Cardiac muscle cell (in vitro differentiated cells and primary cell): ENCODE results near the gene NSG2. TPM values are rescaled to one million over a fixed set of nuclear protein-coding genes. Genes with fewer than 3 reads are reported as not detected.

Source experiments
- DNase-seq, 2 donors: peaks; one replicate each; pipeline versions ENCODE4 v3.0.0 to v3.0.0-alpha.2; 2010 to 2017; ENCODE audit warnings: low read depth in 1 of 2, low spot score in 1 of 2
- H3K27ac ChIP-seq: fragments of 200-600 bp; sonication (generic); 2 replicates; pipeline ENCODE4 v1.5.1; 2016
- H3K27me3 ChIP-seq: fragments of 200-600 bp; sonication (generic); 2 replicates; pipeline ENCODE4 v1.6.0; 2016; ENCODE audit warnings: control low read depth
- H3K36me3 ChIP-seq: fragments of 200-600 bp; sonication (generic); 2 replicates; pipeline ENCODE4 v1.5.1; 2016; ENCODE audit warnings: control low read depth
- H3K4me1 ChIP-seq: fragments of 200-600 bp; sonication (generic); 2 replicates; pipeline ENCODE4 v1.8.1; 2017; ENCODE audit warnings: low read depth, mild to moderate bottlenecking, mixed run types
- H3K4me3 ChIP-seq: fragments of 200-600 bp; sonication (generic); 2 replicates; pipeline ENCODE4 v1.5.1; 2016; ENCODE audit warnings: mild to moderate bottlenecking
- H3K9me3 ChIP-seq: fragments of 200-600 bp; sonication (generic); 2 replicates; pipeline ENCODE4 v1.5.1; 2017; ENCODE audit warnings: low read depth, mild to moderate bottlenecking, control low read depth
- polyA plus RNA-seq: library from polyadenylated mRNA; unstranded; fragments of >200 nt; fragmentation: Nextera tagmentation; extraction: Ambion mirVana; gene quantifications from 2 replicates; pipeline ENCODE4 v1.2.1, GENCODE V29; 2016
- total RNA-seq: library from RNA; depleted of rRNA; stranded (reverse); fragments of >200 nt; gene quantifications from 2 replicates; pipeline ENCODE4 v1.2.3, GENCODE V29; 2016
- TF ChIP-seq, protein P1 (sequence below): IDR thresholded peaks from 2 replicates; pipeline ENCODE4 v1.5.1; 2012; ENCODE audit warnings: low read depth, mild to moderate bottlenecking, low read length

NSG2 gene
- total and polyA plus RNA-seq, 2 experiments from 2014 or later: 0.24 to 0.57 TPM

DNA sequence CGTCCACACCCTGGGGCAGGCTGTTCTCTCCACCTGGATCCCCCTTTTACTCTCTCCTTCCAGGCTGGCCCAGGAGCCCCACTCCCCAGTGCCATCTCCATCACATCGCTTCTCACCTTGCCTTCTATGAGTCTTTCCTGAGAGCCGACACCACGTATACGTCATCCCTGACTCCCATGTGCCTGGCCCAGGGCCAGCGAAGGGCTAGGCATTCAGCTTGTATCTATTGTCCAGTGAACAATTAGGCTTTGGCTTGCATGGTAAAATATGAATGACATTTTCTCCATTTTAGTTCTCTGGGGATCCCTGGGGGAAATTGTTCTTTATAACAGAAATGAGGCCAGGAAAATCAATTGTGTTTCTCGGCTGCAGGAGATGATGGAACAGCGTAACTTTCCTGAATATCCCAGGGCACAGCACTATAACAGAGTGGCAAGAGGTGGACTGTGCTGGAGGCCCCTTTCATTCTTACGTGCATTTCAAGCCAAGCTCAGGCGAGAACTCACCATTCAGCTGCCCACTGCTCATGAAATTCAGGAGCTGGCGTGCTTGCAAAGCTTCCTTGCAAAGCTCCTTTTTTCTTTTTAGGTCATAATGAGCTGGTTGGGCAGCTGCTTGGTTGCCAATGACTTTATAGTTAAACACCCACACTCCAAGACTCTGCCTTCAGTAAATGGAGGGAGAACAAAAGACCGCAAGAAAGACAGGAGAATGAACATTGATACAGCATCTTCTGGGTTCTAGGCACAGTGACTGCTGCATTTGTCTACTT, 37.7 kb downstream of the NSG2 start:
- H3K9me3 ChIP-seq: no peaks in the 10 kb centered on the region
- no peak for DNase-seq
- no peak overlapping the region for H3K4me3 ChIP-seq
- no peak overlapping the region for H3K27ac ChIP-seq
- no peaks in the 10 kb centered on the region for H3K4me1 ChIP-seq
- TF ChIP-seq, protein P1, sequence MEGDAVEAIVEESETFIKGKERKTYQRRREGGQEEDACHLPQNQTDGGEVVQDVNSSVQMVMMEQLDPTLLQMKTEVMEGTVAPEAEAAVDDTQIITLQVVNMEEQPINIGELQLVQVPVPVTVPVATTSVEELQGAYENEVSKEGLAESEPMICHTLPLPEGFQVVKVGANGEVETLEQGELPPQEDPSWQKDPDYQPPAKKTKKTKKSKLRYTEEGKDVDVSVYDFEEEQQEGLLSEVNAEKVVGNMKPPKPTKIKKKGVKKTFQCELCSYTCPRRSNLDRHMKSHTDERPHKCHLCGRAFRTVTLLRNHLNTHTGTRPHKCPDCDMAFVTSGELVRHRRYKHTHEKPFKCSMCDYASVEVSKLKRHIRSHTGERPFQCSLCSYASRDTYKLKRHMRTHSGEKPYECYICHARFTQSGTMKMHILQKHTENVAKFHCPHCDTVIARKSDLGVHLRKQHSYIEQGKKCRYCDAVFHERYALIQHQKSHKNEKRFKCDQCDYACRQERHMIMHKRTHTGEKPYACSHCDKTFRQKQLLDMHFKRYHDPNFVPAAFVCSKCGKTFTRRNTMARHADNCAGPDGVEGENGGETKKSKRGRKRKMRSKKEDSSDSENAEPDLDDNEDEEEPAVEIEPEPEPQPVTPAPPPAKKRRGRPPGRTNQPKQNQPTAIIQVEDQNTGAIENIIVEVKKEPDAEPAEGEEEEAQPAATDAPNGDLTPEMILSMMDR: no peak
- H3K27me3 ChIP-seq: no peaks in the 10 kb centered on the region
- no peaks in the 10 kb centered on the region for H3K36me3 ChIP-seq

DNA sequence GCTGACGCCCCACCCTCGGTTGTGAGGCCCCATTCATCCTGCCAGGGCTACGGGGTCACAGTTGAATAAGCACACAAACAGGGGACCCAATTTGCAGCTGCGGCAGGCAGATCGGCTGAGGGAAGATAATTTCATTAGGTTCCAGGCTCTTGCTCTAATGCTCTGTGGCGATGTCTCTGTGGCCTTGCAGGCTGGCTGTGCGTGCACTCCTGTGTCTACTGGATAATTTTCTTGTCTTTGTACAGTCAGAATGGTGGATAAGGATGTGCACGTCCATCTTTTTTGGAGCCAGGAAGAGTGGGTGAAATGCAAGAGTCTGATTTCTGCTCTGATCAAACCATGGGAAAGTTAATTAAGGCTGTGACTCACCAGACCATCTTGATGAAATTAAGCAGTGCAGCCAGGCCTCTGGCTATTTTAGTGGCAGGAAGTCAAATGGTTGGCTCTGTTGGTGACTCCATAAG, 39.2 kb downstream of the NSG2 start:
- Histone ChIP-seq H3K27me3 (no peaks in the 10 kb centered on the region), H3K4me1 (no peaks in the 10 kb centered on the region), H3K27ac (no peak overlapping the region), H3K9me3 (no peaks in the 10 kb centered on the region), H3K36me3 (no peaks in the 10 kb centered on the region), H3K4me3 (no peak overlapping the region)
- no peak for DNase-seq
- TF ChIP-seq, protein P1: no peak

DNA sequence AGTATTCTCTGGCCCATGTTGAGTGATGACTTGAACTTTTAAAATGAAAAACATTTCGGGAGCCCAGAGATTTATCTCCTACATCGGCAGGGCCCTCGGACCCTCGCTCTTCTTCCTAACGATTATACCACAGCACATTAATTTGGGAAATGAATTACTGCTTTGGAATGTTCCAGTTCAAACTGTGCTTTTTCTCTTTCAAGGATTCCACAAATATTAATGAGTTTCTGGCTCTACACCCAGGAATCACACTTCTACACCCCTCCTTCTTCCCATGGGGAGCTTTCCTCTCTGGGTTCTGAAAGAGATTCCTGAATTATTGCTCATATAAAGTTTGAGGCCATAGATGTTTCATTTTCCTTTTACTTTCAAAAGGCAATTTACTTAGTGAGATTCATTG, 41.2 kb downstream of the NSG2 start:
- TF ChIP-seq, protein P1: no peak
- DNase-seq: peak in 1 of 2 donors; percentile 10

DNA sequence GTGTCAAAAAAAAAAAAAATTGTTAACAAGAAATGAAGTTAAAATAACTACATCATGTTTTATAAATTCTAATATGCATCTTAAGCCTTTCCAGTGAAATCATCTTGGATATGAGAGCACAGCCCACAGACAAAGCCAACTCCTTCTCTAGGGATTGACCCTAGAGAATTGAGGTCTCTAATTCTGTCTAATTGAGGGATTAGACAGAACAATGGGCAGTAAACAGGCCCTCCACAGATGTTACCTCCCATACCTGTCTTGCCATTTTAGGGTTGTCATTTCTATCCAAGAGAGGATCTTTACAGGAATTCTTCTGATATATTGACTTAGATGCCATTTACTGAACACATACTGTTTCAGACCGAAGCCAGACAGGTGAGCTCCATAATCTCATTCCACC, 42.3 kb downstream of the NSG2 start:
- Histone ChIP-seq H3K9me3 (no peaks in the 10 kb centered on the region), H3K36me3 (no peaks in the 10 kb centered on the region), H3K4me3 (no peak overlapping the region), H3K27ac (no peak overlapping the region), H3K4me1 (no peaks in the 10 kb centered on the region), H3K27me3 (no peaks in the 10 kb centered on the region)
- DNase-seq: no peak
- TF ChIP-seq, protein P1: no peak

More for the DNA sequence above, 41.2 kb downstream of the NSG2 start:
- Histone ChIP-seq H3K36me3 (no peaks in the 10 kb centered on the region), H3K4me3 (no peak overlapping the region), H3K27ac (no peak overlapping the region), H3K4me1 (no peaks in the 10 kb centered on the region), H3K27me3 (no peaks in the 10 kb centered on the region), H3K9me3 (no peaks in the 10 kb centered on the region)

DNA sequence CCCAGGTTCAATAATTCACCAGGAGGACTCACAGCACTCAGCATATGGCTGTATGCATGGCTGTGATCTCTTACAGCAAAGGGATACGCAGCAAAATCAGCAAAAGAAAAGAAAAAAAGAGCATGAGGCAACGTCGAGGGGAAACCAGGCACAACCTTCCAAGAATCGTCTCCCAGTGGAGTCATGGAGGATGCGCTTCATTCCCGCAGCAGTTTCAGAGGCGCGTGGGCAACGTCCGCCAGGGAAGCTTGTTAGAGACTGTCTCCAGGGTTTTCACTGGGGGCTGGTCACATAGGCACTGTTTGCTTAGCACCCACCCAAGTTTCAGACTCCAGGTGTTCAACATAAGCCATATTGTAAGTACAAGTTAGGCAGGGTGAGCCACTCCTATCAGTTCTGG, 44.6 kb downstream of the NSG2 start:
- no peak overlapping the region for H3K4me3 ChIP-seq
- no peak for DNase-seq
- no peaks in the 10 kb centered on the region for H3K9me3 ChIP-seq
- TF ChIP-seq, protein P1: no peak
- no peak overlapping the region for H3K27ac ChIP-seq
- H3K36me3 ChIP-seq: no peaks in the 10 kb centered on the region
- H3K4me1 ChIP-seq: no peaks in the 10 kb centered on the region
- H3K27me3 ChIP-seq: no peaks in the 10 kb centered on the region
